ENCODE results near the gene IL15RA. TPM values are rescaled to one million over a fixed set of nuclear protein-coding genes. Genes with fewer than 3 reads are reported as not detected.
"Not testable (repeated sequence)": the region's sequence is repeated elsewhere in the genome, so short reads cannot be mapped to it uniquely, and the experiment has no call there.

IL15RA gene
- total RNA-seq, 2 donors from 2014 or later, result 56.7 to 125 TPM

DNA sequence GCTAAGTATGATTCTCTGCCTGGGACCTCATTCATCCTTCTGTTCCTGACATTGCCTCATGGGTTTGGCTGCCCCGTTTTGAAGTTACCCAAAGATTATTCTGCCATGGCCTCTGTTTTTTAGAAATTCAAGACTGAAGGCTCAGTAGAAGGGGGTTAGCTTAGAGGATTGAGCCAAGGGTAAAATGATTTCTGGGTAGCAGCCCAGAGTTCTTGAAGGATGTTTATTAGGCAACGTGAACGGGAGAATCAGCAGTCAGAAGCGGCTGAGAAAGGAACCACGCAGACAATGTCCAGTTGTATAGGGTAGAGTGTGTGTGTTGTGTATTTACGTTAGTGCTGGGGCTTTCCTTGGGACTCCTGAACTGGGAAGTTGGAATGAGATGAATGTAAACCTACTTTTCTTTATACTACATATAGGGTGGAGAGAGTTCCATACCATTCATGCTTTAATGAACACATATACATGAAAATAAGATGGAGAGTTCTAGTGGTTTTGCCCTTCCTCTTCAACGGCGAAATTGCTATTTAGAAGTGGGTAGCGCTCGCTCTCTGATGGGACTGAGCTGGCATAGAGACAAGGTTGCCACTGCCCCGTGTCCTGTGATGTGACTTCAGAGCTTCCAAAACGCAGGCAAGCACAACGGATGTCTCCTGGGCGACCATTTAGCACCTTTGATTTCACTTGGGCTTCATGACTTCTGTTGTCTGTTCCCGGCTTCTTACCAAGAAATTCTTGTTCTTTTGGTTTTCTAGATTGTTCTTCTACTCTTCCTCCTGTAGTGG, 35.0 kb upstream of the IL15RA start:
- Mint-ChIP-seq H3K4me3 (peak overlapping the region; percentile 24), H3K36me3 (peaks cover 42% of the 10 kb centered on the region), H3K27ac (peak overlapping the region; percentile 75 to 76)

DNA sequence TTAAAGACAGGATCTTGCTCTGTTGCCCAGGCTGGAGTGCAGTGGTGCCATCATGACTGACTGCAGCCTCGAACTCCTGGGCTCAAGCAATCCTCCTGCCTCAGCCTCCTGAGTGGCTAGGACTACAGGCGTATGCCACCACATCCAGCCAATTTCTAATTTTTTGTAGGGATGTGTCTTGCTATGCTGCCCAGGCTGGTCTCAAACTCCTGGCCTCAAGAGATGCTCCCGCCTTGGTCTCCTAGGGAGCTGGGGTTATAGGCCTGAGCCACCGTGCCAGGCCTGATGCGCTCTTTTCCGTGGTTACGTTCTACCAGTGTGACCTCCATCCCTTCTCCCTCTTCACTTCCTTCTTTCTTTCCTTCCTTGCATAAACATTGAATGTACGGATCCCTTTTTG, 34.2 kb upstream of the IL15RA start:
- DNase-seq (ENCODE audit: low spot score) (no peak), ATAC-seq (no peak)
- Mint-ChIP-seq H3K27me3 (peaks cover 0 to 14% of the 10 kb centered on the region in 2 donors), H3K4me3 (peak overlapping the region; percentile 24), H3K4me1 (ENCODE audit: low read depth in 2 of 2) (peaks cover 56 to 64% of the 10 kb centered on the region in 2 donors), H3K36me3 (peaks cover 45% of the 10 kb centered on the region), H3K27ac (peak overlapping the region; percentile 75 to 76), H3K9me3 (peaks cover 3% of the 10 kb centered on the region)

More for the DNA sequence above, 35.0 kb upstream of the IL15RA start:
- peaks cover 56 to 69% of the 10 kb centered on the region in 2 donors for H3K4me1 Mint-ChIP-seq (ENCODE audit: low read depth in 2 of 2)
- peaks cover 3% of the 10 kb centered on the region for H3K9me3 Mint-ChIP-seq
- peaks cover 0 to 6% of the 10 kb centered on the region in 2 donors for H3K27me3 Mint-ChIP-seq
- DNase-seq (ENCODE audit: low spot score) (no peak), ATAC-seq (no peak)

- no peak overlapping the region for H3K4me3 Mint-ChIP-seq
- peaks cover 49 to 59% of the 10 kb centered on the region in 2 donors for H3K4me1 Mint-ChIP-seq (ENCODE audit: low read depth in 2 of 2)
- ATAC-seq (no peak), DNase-seq (ENCODE audit: low spot score) (no peak)
- peaks cover 39% of the 10 kb centered on the region for H3K36me3 Mint-ChIP-seq
- peak overlapping the region; percentile 75 to 76 for H3K27ac Mint-ChIP-seq
- H3K9me3 Mint-ChIP-seq, result peaks cover 3% of the 10 kb centered on the region
- peaks cover 0 to 17% of the 10 kb centered on the region in 2 donors for H3K27me3 Mint-ChIP-seq
Measured at GRCh38 chr10:6010569-6010968, 33.2 kb upstream of the IL15RA start.

DNA sequence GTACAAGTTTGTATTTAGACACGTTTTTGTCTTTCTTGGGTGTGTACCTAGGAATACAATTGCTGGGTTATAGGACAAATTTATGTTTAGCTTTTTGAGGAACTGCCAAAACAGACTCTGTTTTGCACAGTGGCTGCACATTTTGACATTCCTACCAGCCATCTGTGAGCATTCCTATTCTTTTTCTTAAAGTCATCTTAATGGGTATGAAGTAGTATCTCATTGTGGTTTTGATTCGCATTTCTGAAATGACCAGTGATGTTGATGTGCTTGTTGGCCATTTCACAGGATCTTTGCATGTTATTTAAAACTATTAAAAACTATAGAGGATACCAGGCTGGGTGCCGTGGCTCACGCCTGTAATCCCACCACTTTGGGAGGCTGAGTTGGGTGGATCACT, 32.6 kb upstream of the IL15RA start:
- DNase-seq (ENCODE audit: low spot score) (no peak), ATAC-seq (no peak)
- H3K9me3 Mint-ChIP-seq, result peaks cover 3% of the 10 kb centered on the region
- H3K36me3 Mint-ChIP-seq, result peaks cover 36% of the 10 kb centered on the region
- H3K27ac Mint-ChIP-seq, result peak overlapping the region; percentile 68 to 90
- peak overlapping the region; percentile 22 for H3K4me3 Mint-ChIP-seq
- peaks cover 0 to 17% of the 10 kb centered on the region in 2 donors for H3K27me3 Mint-ChIP-seq
- H3K4me1 Mint-ChIP-seq (ENCODE audit: low read depth in 2 of 2), result peaks cover 46 to 53% of the 10 kb centered on the region in 2 donors

GRCh38 chr10:6009150-6009549, 31.8 kb upstream of the IL15RA start:
- Mint-ChIP-seq H3K4me1 (ENCODE audit: low read depth in 2 of 2) (peaks cover 43 to 45% of the 10 kb centered on the region in 2 donors), H3K36me3 (peaks cover 28% of the 10 kb centered on the region), H3K27ac (peak overlapping the region; percentile 68 to 90), H3K9me3 (peaks cover 3% of the 10 kb centered on the region), H3K4me3 (peak overlapping the region; percentile 22), H3K27me3 (peaks cover 0 to 17% of the 10 kb centered on the region in 2 donors)
- DNase-seq (ENCODE audit: low spot score), result no peak
- peak; percentile 50 to 74 for ATAC-seq

GRCh38 chr10:6008497-6009142, 31.3 kb upstream of the IL15RA start:
- Mint-ChIP-seq H3K9me3 (peaks cover 3% of the 10 kb centered on the region), H3K36me3 (peaks cover 23% of the 10 kb centered on the region), H3K4me1 (ENCODE audit: low read depth in 2 of 2) (peaks cover 43% of the 10 kb centered on the region in 2 donors), H3K4me3 (no peak overlapping the region), H3K27ac (peak overlapping the region; percentile 68 to 90), H3K27me3 (peaks cover 0 to 17% of the 10 kb centered on the region in 2 donors)
- no peak for ATAC-seq
- no peak for DNase-seq (ENCODE audit: low spot score)

GRCh38 chr10:6006991-6007390, 29.6 kb upstream of the IL15RA start:
- DNase-seq (ENCODE audit: low spot score) (no peak), ATAC-seq (no peak)
- Mint-ChIP-seq H3K36me3 (peaks cover 9% of the 10 kb centered on the region), H3K27me3 (peaks cover 2 to 16% of the 10 kb centered on the region in 2 donors), H3K4me1 (ENCODE audit: low read depth in 2 of 2) (peaks cover 46 to 51% of the 10 kb centered on the region in 2 donors), H3K9me3 (peaks cover 3% of the 10 kb centered on the region), H3K4me3 (no peak overlapping the region), H3K27ac (peak overlapping the region; percentile 5 to 90)

DNA sequence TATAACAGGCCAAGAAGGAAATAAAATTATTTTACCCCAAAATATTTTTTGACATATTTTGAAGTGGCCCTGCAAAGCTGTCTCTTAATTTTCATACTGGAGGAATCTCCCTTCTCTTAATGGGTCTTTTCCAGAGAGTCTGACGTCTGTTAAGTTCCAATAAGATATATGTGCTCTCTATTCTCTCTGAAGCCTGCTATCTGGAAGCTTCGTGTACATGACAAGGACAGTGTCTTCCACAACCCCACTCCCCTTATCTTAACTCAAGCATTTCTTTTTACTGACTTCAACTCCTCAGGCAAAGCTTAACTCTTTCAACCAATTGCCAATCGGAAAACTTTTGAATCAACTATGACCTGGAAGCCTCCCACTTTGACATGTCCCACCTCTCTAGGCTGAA, 29.2 kb upstream of the IL15RA start:
- peaks cover 42 to 48% of the 10 kb centered on the region in 2 donors for H3K4me1 Mint-ChIP-seq (ENCODE audit: low read depth in 2 of 2)
- H3K9me3 Mint-ChIP-seq, result no peaks in the 10 kb centered on the region
- peaks cover 2 to 11% of the 10 kb centered on the region in 2 donors for H3K27me3 Mint-ChIP-seq
- ATAC-seq, result no peak
- H3K27ac Mint-ChIP-seq, result peak overlapping the region in 1 of 2 donors; percentile 5
- no peak for DNase-seq (ENCODE audit: low spot score)
- no peak overlapping the region for H3K4me3 Mint-ChIP-seq
- peaks cover 4% of the 10 kb centered on the region for H3K36me3 Mint-ChIP-seq

DNA sequence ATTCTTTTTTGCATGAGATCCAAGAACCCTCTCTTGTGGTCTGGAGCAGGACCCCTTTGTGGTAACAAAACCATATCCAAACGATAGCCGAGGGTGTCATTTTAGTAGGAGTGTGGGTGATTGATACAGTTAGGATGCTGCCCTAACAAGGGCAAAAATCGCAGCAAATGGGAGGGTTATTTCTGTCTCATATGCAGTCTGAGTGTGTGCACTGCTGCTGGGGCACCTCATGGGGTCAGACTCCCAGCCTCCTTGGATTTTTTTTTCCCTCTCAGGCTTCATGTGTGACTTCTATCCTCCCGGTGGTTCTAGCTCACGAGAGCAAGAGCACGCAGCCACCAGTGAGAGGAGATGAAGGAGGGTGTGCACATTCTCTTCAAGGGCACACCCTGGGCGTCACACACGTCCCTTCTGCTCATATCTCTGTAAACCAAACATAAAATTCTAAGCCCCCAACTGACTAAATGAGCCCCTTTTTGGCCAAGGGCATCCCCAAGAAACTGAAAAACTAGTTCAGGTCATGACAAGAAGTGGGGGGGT, 28.6 kb upstream of the IL15RA start:
- H3K27me3 Mint-ChIP-seq, result peaks cover 2 to 12% of the 10 kb centered on the region in 2 donors

DNA sequence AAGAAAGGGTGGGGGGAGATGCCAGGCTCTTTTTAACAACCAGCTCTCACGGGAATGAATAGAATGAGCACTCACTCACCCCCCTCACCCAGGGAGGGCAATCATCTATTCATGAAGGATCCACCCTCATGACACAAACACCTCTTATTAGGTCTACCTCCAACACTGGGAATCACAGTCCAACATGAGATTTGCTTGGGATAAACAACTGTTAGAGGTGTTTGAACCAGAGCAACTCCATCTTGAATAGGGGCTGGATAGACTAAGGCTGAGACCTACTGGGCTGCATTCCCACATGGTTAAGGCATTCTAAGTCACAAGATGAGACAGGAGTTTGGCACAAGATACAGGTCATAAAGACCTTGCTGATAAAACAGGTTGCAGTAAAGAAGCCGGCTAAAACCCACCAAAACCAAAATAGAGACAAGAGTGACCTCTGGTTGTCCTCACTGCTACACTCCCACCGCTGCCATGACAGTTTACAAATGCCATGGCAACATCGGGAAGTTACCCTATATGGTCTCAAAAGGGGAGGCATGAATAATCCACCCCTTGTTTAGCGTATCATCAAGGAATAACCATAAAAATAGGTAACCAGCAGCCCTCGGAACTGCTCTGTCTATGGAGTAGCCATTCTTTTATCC, 27.9 kb upstream of the IL15RA start:
- H3K9me3 Mint-ChIP-seq; ATAC-seq; DNase-seq (ENCODE audit: low spot score); H3K4me3 Mint-ChIP-seq; H3K36me3 Mint-ChIP-seq: not testable (repeated sequence)
- Mint-ChIP-seq H3K4me1 (ENCODE audit: low read depth in 2 of 2) (peaks cover 36 to 49% of the 10 kb centered on the region in 2 donors), H3K27ac (peak overlapping the region; percentile 19 to 30), H3K27me3 (peaks cover 7 to 19% of the 10 kb centered on the region in 2 donors)

More for the DNA sequence above, 28.6 kb upstream of the IL15RA start:
- H3K4me3 Mint-ChIP-seq, result no peak overlapping the region
- H3K4me1 Mint-ChIP-seq (ENCODE audit: low read depth in 2 of 2), result peaks cover 36 to 44% of the 10 kb centered on the region in 2 donors
- H3K9me3 Mint-ChIP-seq, result no peaks in the 10 kb centered on the region
- ATAC-seq (no peak), DNase-seq (ENCODE audit: low spot score) (no peak)
- peaks cover 4% of the 10 kb centered on the region for H3K36me3 Mint-ChIP-seq
- no peak overlapping the region for H3K27ac Mint-ChIP-seq

DNA sequence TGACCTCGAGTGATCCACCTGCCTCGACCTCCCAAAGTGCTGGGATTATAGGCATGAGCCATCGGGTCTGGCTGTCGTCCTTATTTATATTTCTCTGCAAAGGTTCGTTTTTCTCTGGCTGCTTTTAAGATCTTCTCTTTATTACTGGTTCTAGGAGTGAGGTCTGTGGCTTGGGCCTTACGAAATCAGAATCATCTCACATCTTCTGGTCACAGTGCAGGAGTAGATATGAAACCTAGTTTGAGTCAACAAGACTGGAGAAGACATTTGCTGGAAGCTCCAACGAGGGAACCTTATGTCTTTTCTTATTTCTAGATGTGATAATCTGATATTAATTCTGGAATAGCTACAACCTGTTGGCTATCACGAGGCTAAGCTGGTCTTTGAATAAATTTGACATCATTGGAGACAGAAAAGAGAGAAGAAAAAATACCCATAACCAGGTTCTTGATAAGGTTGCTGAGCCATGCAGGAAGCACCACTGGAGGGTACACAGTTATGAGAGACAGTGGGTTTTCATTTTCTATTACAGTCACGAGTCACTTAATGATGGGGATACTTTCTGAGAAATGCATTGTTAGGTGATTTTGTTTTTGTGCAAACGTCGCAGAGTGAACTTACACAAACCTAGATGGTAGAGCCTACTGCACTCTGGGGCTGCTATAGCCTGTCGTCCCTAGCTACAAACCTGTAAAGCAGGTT, 25.6 kb upstream of the IL15RA start:
- Mint-ChIP-seq H3K4me1 (ENCODE audit: low read depth in 2 of 2) (peaks cover 17 to 33% of the 10 kb centered on the region in 2 donors), H3K4me3 (peak overlapping the region; percentile 65), H3K36me3 (peaks cover 4% of the 10 kb centered on the region), H3K27ac (peak overlapping the region; percentile 60 to 65), H3K9me3 (no peaks in the 10 kb centered on the region), H3K27me3 (peaks cover 11 to 23% of the 10 kb centered on the region in 2 donors)
- no peak for DNase-seq (ENCODE audit: low spot score)
- ATAC-seq, result peak; percentile 72 to 93

- ATAC-seq, result no peak
- H3K27me3 Mint-ChIP-seq, result peaks cover 18 to 20% of the 10 kb centered on the region in 2 donors
- H3K27ac Mint-ChIP-seq, result no peak overlapping the region
- H3K4me1 Mint-ChIP-seq (ENCODE audit: low read depth in 2 of 2), result peaks cover 15 to 28% of the 10 kb centered on the region in 2 donors
- H3K36me3 Mint-ChIP-seq, result no peaks in the 10 kb centered on the region
- no peaks in the 10 kb centered on the region for H3K9me3 Mint-ChIP-seq
- H3K4me3 Mint-ChIP-seq, result no peak overlapping the region
- DNase-seq (ENCODE audit: low spot score), result no peak
Measured at GRCh38 chr10:5999440-6000165, 22.3 kb upstream of the IL15RA start.

All from natural killer cell treated with Interleukin-12 subunit alpha and Interleukin-12 subunit beta and Interleukin-15 and Interleukin-18, amount 100 ng/mL, for 72 hours (primary cell).